Stomach (tissue), 4 donors: ENCODE data around the gene TTC7B.

Experiments used
- CTCF ChIP-seq, 7 experiments: fragments of 450-650 bp in 4 of 7; fragments of 200-600 bp in 3 of 7; sonication (generic) in 3 of 7; IDR thresholded peaks; one replicate each; pipeline ENCODE4 v1.5.1; 2016 to 2019; ENCODE audit warnings: antibody characterized with exemption in 7 of 7, control low read depth in 2 of 7, mild to moderate bottlenecking in 1 of 7
- POLR2AphosphoS5 ChIP-seq, 3 donors: sonication (generic); formaldehyde crosslinking; IDR thresholded peaks; one replicate each; pipeline ENCODE4 v1.6.1; 2016; ENCODE audit warnings: antibody characterized with exemption in 3 of 3

- TF ChIP-seq POLR2AphosphoS5 (IDR thresholded peaks at IDR 0.05) (no peak), CTCF (IDR thresholded peaks at IDR 0.05) (no peak)
Measured at GRCh38 chr14:90649557-90650135, 166.6 kb downstream of the TTC7B start.
